ENCODE measurements around the gene CSH1. TPM values are rescaled to one million over a fixed set of nuclear protein-coding genes. Genes with fewer than 3 reads are reported as not detected.
"Not testable (repeated sequence)": the region's sequence is repeated elsewhere in the genome, so short reads cannot be mapped to it uniquely, and the experiment has no call there.

CSH1 gene
- total RNA-seq, 3 donors from 2014 or later: not detected

- H3K36me3 Mint-ChIP-seq (ENCODE audit: insufficient read depth); ATAC-seq; H3K4me3 Mint-ChIP-seq; H3K4me1 Mint-ChIP-seq (ENCODE audit: low read depth); H3K9me3 Mint-ChIP-seq; DNase-seq; H3K27me3 Mint-ChIP-seq (ENCODE audit: low read depth): not testable (repeated sequence)
These were observed 5.6 kb upstream of the CSH1 start for GRCh38 chr17:63901971-63902370.

DNA sequence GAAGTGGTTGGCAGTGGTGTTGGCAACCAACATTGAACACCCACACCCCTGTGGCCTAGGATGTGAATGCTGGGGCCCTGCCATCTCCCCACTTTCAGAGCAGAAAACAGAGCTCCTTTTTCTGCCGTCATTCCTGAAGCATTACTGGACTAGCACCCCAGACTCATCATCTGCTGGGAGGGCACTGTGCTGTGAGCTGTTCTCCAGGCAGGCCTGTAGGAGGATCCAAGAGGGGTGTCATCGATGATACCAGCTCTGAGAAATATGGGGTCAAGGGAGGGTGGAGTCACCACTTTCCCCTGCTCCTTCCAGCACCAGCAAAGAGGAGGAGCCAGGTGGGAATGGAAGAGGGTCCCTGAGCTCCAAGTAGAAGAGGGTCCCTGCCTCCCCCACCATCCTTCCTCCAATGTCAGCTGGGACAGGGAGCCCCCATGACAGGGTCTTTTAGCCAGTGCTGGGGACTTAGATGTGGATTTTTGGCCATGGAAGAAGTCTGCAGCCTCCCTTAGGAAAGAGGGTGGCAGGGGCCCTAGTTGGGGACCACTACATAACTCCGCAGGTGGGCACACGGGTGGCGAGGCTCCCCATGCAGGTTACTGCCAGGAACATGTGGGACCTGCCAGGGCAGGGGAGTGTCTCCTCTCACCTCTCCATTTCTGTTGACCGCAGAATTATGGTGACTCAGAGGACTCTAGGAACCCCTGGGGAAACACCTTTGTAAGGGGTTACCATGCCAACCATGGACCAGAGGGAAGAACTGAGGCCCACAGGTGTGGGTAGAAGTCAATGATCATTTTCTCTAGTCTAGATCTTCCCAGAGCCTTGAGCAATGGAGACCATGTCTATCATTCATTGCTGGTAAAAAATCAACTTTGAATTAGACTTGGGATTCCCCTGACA lies 2.8 kb upstream of the CSH1 start:
- not testable (repeated sequence) for H3K27me3 Mint-ChIP-seq (ENCODE audit: low read depth); H3K36me3 Mint-ChIP-seq (ENCODE audit: insufficient read depth); H3K9me3 Mint-ChIP-seq; H3K4me1 Mint-ChIP-seq (ENCODE audit: low read depth); H3K4me3 Mint-ChIP-seq
- DNase-seq (peak; percentile 19), ATAC-seq (peak in 1 of 2 donors; percentile 78)

DNA sequence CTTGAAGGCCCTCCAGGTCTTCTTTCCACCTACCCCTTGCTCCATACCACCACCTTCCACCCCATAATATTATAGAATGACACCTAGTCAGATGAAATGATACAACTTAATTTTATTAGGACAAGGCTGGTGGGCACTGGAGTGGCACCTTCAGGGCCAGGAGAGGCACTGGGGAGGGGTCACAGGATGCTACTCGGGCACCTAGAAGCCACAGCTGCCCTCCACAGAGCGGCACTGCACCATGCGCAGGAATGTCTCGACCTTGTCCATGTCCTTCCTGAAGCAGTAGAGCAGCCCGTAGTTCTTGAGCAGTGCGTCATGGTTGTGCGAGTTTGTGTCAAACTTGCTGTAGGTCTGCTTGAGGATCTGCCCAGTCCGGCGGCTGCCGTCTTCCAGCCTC lies 1.6 kb downstream of the CSH1 start:
- ATAC-seq; DNase-seq; H3K9me3 Mint-ChIP-seq; H3K36me3 Mint-ChIP-seq (ENCODE audit: insufficient read depth); H3K27me3 Mint-ChIP-seq (ENCODE audit: low read depth); H3K4me3 Mint-ChIP-seq; H3K4me1 Mint-ChIP-seq (ENCODE audit: low read depth): not testable (repeated sequence)

- ATAC-seq: not testable (repeated sequence)
These were observed 2.4 kb downstream of the CSH1 start for GRCh38 chr17:63894021-63894420.

DNA sequence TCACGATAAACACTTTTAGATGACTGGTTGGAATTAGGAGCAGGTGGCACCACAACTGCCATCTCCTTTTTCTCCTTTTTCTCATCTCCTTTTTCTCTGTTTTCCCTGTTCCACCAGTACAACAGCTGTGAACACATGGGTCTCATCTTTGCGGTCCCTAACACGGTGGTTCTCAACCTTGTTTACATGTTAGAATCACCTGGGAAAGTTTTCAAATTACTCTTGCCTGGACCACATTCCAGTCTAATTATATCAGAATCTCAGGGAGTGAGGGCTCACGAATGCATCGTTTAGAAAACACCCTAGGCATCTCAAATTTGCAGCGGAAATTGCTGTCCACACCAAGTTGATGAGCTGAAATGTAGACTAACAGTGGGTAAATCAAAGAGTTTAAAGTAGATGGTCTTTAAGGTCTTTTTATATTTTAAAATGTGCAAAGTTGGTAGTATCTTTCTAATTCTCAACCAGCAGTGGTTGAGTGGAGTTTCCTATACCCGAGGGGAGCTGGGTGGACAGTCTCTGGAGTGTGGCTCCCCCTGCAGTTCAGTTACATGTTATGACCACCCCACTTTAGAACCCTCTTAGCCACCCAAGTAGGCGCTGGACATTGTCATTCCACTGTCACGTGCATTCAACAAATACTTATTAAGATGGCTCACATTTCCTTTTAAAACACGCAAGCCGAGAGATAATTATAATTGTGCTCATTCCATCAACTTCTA lies 3.9 kb downstream of the CSH1 start:
- H3K4me3 Mint-ChIP-seq; H3K9me3 Mint-ChIP-seq; ATAC-seq; H3K36me3 Mint-ChIP-seq (ENCODE audit: insufficient read depth); H3K27me3 Mint-ChIP-seq (ENCODE audit: low read depth); H3K4me1 Mint-ChIP-seq (ENCODE audit: low read depth); DNase-seq: not testable (repeated sequence)

More at GRCh38 chr17:63894021-63894420, 2.4 kb downstream of the CSH1 start:
- H3K27me3 Mint-ChIP-seq (ENCODE audit: low read depth); H3K4me3 Mint-ChIP-seq; H3K4me1 Mint-ChIP-seq (ENCODE audit: low read depth); DNase-seq; H3K36me3 Mint-ChIP-seq (ENCODE audit: insufficient read depth); H3K9me3 Mint-ChIP-seq: not testable (repeated sequence)

DNA sequence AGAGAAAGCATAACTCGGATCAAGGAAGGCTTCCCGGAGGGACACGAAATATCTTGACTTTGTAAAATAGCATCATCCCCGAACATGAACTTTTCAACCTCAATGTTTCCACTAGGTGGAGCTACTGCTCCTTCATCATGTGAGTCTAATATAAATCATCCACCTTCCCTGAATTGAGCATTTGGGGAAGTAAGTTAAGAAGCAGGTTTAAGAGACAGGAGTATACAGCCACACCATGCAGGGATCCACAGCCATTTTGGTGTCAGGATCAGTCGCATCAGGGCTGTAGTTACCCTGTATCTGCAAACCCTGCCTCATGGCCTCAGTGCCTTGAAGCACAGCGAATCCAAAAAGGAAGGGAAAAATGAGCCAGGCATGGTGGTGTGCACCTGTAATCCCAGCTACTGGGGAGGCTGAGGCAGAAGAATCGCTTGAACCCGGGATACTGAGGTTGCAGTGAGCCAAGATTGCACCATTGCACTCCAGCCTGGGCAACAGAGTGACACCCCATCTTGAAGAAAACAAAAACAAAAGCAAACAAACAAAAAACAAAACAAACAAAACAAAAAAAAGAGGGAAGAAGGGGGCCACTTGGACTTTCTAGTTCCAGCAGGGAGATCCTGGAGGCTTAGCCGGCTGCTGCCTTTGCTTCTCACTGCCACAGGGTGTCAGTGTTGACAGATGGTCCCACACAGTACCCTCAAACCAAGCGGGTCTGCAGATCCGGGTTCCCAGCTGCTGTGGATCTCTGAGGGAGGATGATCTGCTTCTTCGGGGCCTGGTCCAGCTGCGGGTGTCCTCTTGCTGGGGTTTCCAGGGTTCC lies 7.1 kb downstream of the CSH1 start:
- H3K36me3 Mint-ChIP-seq (ENCODE audit: insufficient read depth); DNase-seq; H3K4me3 Mint-ChIP-seq; H3K9me3 Mint-ChIP-seq; H3K27me3 Mint-ChIP-seq (ENCODE audit: low read depth); H3K4me1 Mint-ChIP-seq (ENCODE audit: low read depth): not testable (repeated sequence)
- ATAC-seq: peak; percentile 70 to 74

DNA sequence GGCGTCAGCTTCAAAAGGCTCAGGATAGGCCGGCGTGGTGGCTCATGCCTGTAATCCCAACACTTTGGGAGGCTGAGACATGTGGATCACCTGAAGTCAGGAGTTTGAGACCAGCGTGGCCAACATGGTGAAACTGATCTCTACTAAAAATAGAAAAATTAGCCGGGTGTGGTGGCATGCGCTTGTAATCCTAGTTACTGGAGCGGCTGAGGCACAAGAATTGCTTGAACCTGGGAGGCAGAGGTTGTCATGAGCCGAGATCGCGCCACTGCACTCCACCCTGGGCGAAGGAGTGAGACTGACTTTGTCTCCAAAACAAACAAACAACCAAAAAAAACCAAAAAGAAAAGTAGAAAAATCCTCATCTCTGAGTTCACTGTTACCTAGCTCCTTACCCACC lies 11.3 kb downstream of the CSH1 start:
- not testable (repeated sequence) for DNase-seq; ATAC-seq; H3K27me3 Mint-ChIP-seq (ENCODE audit: low read depth); H3K9me3 Mint-ChIP-seq; H3K36me3 Mint-ChIP-seq (ENCODE audit: insufficient read depth); H3K4me1 Mint-ChIP-seq (ENCODE audit: low read depth); H3K4me3 Mint-ChIP-seq

GRCh38 chr17:63882626-63883126 lies 13.7 kb downstream of the CSH1 start:
- DNase-seq; H3K4me1 Mint-ChIP-seq (ENCODE audit: low read depth); H3K9me3 Mint-ChIP-seq; H3K27me3 Mint-ChIP-seq (ENCODE audit: low read depth); H3K36me3 Mint-ChIP-seq (ENCODE audit: insufficient read depth); ATAC-seq; H3K4me3 Mint-ChIP-seq: not testable (repeated sequence)

GRCh38 chr17:63881935-63882601 lies 14.3 kb downstream of the CSH1 start, which contains the start of gene GH2:
Gene GH2 (minus strand): TSS chr17:63881944. CDS start chr17:63881801, 143 bp downstream.
- peaks cover 2% of the 10 kb centered on the region for H3K4me1 Mint-ChIP-seq (ENCODE audit: low read depth)
- no peaks in the 10 kb centered on the region for H3K27me3 Mint-ChIP-seq (ENCODE audit: low read depth)
- no peaks in the 10 kb centered on the region for H3K9me3 Mint-ChIP-seq
- no peaks in the 10 kb centered on the region for H3K36me3 Mint-ChIP-seq (ENCODE audit: insufficient read depth)
- DNase-seq: peak; percentile 53
- peak; percentile 90 to 93 for ATAC-seq
- H3K4me3 Mint-ChIP-seq: no peak within 1 kb of the TSS

GRCh38 chr17:63881337-63881736 lies 15.0 kb downstream of the CSH1 start:
- not testable (repeated sequence) for H3K4me1 Mint-ChIP-seq (ENCODE audit: low read depth); DNase-seq; H3K27me3 Mint-ChIP-seq (ENCODE audit: low read depth); H3K4me3 Mint-ChIP-seq; H3K9me3 Mint-ChIP-seq; ATAC-seq; H3K36me3 Mint-ChIP-seq (ENCODE audit: insufficient read depth)

DNA sequence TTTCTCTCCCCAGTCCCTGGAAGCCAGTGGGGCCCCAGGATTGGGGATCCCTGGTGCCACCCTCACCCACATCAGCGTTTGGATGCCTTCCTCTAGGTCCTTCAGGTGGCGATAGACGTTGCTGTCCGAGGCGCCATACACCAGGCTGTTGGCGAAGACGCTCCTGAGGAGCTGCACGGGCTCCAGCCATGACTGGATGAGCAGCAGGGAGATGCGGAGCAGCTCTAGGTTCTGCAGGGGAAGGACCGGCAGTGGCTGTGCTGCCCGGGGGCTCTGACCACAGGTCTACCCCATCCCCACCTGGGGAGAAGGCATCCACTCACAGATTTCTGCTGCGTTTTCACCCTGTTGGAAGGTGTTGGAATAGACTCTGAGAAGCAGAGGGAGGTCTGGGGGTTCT lies 15.7 kb downstream of the CSH1 start:
- Mint-ChIP-seq H3K4me3 (no peak overlapping the region), H3K36me3 (ENCODE audit: insufficient read depth) (no peaks in the 10 kb centered on the region), H3K4me1 (ENCODE audit: low read depth) (peaks cover 2% of the 10 kb centered on the region), H3K9me3 (no peaks in the 10 kb centered on the region), H3K27me3 (ENCODE audit: low read depth) (no peaks in the 10 kb centered on the region)
- ATAC-seq (no peak), DNase-seq (no peak)

- H3K27me3 Mint-ChIP-seq (ENCODE audit: low read depth); H3K4me3 Mint-ChIP-seq; H3K9me3 Mint-ChIP-seq; H3K36me3 Mint-ChIP-seq (ENCODE audit: insufficient read depth); ATAC-seq; H3K4me1 Mint-ChIP-seq (ENCODE audit: low read depth); DNase-seq: not testable (repeated sequence)
These were observed 18.0 kb downstream of the CSH1 start for GRCh38 chr17:63878413-63878812.

GRCh38 chr17:63874693-63875092 lies 21.7 kb downstream of the CSH1 start:
- ATAC-seq; H3K27me3 Mint-ChIP-seq (ENCODE audit: low read depth); H3K9me3 Mint-ChIP-seq; H3K4me3 Mint-ChIP-seq; H3K36me3 Mint-ChIP-seq (ENCODE audit: insufficient read depth); DNase-seq; H3K4me1 Mint-ChIP-seq (ENCODE audit: low read depth): not testable (repeated sequence)
